DMS53 treated with DMSO at 0.1 percent for 48 hours (cell line): ENCODE results near the gene HOXD9.
A peak's percentile ranks its signal among the peaks of the same experiment; 100 is the strongest.

Experiments used
- DNase-seq: peaks from one replicate; lab custom pipeline; 2025; ENCODE audit not compliant: unreplicated experiment; lab: John Stamatoyannopoulos, UW

Gene HOXD9

GRCh38 chr2:176164611-176165369, 42.3 kb downstream of the HOXD9 start:
- DNase-seq = no peak

- DNase-seq = no peak
Observed at GRCh38 chr2:176165370-176166050, 43.0 kb downstream of the HOXD9 start.

DNA sequence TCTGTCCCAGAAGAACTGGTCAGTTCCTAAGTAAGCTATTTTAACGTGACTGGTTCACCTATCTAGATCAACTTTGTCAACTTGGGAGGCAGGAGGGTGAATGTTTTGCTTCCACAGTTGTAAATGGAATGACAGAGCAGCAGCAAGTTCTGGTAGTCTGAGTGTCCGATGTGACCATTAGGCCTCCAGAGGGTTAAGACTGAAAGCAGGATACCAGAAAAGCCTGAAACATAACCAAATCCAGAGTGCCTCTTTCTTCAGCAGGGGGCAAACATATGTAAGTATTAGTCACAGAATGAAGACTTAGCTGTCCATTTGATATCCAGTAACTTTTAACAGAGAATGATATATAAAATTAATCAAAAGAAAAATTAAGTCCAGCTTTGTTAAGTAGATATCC, 43.8 kb downstream of the HOXD9 start:
- DNase-seq = no peak

DNA sequence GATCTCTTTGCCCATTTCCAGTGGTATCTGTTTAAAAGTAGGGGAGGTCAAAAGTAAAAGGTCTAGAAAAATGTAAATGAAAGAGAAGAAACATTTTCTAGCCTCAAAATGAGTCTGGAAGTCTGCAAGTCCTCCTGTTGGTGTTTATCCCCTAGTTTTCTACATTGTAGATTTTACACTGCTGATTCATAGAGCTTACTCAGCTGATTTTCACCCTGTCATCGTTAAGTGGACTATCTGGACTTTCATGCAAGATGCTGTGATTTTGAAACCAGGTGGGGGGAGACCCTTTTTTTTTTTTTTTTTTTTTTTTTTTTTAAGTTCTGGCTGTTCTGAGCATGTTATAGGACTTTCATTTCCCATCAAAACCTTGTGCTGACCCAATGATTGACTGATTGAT, 44.9 kb downstream of the HOXD9 start:
- no peak for DNase-seq

- no peak for DNase-seq
Observed at GRCh38 chr2:176169181-176169580, 46.7 kb downstream of the HOXD9 start.

- DNase-seq = no peak
Observed at GRCh38 chr2:176169711-176170110, 47.2 kb downstream of the HOXD9 start.

DNA sequence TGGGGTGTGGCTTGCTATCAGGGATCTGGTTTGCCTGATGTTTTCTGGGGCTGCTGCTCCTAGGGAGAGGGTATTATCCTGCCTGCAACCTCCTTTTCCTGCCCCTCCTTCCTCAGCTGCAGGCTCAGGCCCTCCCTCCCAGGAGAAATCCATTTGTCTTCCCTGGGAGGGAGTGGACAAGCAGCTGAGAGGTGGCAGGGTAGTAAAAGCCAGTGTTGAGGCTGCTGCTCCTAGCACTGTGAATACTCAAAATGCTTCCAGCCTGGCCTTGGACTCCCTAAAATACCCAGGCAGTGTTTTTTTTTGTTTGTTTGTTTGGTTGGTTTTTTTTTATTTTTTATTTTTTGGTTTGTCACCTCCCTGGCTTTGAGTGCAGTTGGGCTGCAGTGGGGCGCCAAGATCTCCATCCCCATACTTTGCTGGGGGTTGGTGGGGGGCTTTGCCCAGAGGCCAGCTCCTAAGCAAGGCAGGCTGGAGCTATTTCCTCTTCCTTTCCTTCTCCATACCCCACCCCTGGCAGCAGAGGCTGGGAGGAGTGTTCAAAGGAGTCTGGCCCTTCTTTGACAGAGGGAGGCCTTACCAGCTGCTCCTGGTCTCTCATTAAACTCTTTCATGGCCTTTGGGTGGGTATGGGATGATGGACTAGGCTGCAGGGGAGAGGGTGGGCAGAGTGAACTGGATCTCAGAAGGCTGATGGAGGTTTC, 48.2 kb downstream of the HOXD9 start:
- DNase-seq = no peak

- no peak for DNase-seq
Observed at GRCh38 chr2:176171351-176172006, 49.0 kb downstream of the HOXD9 start.

DNA sequence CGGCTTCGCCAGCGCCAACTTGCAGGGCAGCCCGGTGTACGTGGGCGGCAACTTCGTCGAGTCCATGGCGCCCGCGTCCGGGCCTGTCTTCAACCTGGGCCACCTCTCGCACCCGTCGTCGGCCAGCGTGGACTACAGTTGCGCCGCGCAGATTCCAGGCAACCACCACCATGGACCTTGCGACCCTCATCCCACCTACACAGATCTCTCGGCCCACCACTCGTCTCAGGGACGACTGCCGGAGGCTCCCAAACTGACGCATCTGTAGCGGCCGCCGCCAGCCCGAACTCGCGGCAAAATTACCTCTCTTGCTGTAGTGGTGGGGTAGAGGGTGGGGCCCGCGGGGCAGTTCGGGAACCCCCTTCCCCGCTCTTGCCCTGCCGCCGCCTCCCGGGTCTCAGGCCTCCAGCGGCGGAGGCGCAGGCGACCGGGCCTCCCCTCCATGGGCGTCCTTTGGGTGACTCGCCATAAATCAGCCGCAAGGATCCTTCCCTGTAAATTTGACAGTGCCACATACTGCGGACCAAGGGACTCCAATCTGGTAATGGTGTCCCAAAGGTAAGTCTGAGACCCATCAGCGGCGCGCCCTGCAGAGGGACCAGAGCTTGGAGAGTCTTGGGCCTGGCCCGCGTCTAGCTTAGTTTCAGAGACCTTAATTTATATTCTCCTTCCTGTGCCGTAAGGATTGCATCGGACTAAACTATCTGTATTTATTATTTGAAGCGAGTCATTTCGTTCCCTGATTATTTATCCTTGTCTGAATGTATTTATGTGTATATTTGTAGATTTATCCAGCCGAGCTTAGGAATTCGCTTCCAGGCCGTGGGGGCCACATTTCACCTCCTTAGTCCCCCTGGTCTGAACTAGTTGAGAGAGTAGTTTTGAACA, 49.7 kb downstream of the HOXD9 start:
- DNase-seq = no peak

GRCh38 chr2:176172895-176173566, 50.5 kb downstream of the HOXD9 start:
- no peak for DNase-seq

DNA sequence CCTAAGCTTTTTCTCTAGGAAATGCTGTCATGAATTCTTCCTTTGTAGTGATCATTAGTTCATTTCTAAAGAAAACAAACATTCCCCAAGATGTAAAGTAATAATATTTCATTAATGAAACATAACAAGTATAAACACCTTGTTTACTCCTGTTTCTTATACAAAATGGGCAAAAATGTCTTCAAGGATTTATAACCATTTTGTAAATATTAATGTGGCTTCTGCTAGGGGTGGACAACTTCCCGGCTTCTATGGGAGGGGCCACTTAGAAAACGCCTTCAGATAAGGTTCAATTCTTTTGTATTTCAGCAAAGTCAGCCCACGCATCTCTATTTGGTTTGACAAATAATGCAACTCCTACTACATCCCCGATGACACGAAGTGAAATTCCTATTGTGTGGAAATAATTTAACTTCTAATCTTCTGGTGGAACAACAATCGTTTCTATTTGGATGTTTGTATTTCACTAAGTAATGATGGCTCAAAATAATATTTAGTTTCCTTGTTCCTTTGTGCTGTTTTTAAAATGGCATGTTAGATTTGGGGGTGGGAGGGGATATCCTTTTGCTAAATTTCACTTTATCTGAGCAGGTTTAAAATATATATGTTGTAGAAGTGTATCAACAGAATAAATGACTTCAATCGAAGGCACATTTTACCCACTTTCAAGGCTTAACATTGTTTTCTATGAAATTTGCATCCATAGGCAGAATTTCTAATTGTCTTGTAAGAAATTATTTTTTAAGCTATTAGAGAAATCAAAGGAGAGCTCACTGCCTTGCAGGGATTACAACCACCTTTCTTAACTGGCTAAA, 51.3 kb downstream of the HOXD9 start:
- DNase-seq = no peak

- DNase-seq = peak; percentile 53
Observed at GRCh38 chr2:176174382-176174823, 51.9 kb downstream of the HOXD9 start.
